Renal cortical epithelial cell (primary cell): ENCODE data around the gene ATP2B2. TPM values are rescaled to one million over a fixed set of nuclear protein-coding genes. Genes with fewer than 3 reads are reported as not detected.

ENCODE experiments used
- DNase-seq: peaks from one replicate; pipeline ENCODE4 v3.0.0-alpha.2; 2011; ENCODE audit warnings: low read depth
- total RNA-seq: library from RNA; depleted of rRNA; stranded (reverse); fragments of >200 nt; gene quantifications from 2 replicates; pipeline ENCODE4 v1.2.3, GENCODE V29; 2014

Gene ATP2B2
- total RNA-seq, 1 donor from 2014 or later = under 0.01 TPM

DNA sequence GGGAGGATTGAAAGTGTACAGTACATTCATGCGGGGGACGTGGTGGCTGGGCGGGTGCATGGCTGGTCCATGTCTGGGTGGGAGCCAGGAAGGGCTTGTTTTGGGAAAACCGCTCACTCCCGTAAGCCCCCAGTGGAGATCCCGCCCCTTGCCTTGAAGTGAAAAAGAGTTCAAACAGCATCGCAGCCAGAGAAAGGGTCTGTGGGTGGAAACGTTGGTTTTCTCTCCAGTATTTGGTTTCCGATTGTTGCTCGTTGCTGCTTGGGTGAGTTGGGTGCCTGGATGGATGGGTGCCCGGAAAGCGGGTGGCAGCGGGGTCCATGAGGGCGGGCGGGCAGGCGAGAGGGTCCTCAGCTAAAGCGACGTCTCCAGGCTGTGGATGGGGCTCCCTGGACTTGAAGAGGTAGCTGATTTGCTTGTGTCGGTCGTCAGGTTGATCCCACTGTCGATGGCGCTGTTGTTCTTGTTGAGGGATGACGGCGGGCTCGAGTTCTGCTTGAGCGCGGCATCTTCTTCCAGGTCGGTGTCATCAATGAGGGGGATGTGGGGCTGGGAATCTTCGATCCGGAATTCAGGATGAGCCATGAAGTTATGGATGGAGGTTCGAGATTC, 176.8 kb downstream of the ATP2B2 start:
- no peak for DNase-seq

DNA sequence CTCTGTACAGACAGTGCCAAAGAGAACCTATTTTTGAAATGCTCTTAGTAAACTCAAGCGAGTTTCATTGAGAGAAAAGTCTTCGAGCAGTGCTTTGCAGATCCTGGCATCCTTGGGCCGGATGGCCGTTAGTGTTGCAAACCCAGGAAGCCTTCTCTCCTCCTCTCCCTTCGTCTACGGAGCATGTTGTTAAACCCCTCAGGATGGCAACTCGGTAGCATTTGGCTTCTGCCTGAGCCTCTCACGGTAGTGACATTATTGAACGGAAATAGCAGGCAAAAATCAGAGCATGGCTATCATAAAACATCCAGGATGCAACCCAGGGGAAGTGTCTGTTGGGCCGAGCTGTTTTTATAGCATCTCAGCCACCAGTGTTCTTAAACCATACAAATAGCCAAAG, 177.8 kb downstream of the ATP2B2 start:
- DNase-seq = no peak

DNA sequence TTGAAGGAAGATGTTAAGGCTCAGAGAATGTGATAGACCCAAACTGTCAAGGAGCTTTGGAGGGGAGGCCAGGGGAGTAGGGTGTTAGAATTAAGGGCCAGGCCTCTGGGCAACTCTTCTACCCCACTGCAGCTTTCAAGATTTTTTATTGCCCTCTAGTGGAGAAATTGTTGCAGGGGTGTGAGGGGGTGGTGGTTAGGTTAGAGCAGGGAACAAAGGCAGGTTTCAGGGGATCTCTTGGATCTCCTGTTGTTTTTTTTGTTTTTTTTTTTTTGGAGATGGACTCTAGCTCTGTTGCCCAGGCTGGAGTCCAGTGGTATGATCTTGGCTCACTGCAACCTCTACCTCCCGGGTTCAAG, 183.1 kb downstream of the ATP2B2 start:
- DNase-seq = no peak

DNA sequence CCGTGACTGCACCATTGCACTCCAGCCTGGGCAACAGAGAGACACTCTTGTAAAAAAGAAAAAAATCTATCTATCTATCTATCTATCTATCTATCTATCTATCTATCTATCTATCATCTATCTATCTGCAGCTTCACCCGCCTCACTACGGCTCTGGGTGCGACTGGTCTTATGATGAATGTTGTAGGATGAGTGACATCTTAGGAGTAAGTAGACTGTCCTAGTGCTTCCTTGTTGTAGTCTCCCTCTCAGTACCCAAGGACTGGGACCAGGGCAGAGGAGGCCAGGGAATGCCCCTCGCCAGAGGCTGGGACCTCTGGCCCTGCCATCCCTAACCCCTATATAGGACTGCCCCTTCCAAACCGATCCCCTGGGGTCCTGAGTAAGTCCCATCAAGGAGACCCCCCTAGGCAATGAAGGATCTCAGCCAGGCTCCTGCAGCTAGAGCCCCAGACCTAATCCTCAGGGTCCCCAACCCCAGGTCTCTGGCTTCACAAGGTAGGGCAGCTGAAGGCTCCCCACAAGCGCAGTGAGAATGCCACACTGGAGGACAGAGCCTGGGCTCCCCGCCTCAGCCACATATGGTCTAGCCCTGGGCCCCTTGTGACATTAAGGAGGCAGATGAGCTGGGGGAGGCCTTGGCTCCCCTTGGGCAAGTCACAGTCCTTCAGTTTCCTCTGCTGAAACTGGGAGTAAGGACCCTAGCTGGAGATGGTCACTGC, 183.6 kb downstream of the ATP2B2 start:
- no peak for DNase-seq

DNA sequence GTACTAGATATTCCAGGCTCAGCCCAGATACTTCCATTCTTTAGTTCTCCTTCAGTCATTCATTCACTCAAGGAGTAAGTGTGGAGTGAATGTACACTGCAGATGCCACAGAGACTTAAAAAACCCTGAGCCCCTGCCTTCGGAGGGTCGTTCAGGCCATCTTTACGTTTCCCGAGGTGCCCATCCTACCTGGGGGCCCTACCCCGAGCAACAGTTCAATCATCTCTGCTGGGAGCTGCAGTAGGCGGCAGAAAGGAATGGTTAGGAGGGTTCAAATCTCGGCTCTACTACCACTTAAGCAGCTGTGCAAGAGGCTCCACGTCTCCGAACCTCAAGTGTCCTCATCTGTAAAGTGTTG, 185.1 kb downstream of the ATP2B2 start:
- peak; percentile 18 for DNase-seq

DNA sequence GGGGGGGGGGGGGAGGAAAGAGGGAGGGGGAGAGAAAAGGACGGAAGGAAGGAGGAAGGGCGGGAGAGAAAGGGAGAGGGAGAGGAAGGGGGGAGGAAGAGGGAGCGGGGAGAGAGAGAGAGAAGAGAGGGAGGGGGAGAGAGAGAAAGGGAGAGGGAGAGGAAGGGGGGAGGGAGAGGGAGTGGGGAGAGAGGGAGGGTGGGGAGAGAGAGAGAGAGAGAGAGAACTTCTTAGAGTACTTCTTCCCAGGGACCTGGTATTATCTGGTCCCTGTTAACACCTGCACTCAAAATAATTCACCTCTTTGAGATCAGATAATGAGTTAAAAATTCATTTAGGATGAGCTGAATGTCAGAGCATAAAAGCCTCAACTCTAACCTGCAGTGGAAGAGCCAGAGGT, 185.6 kb downstream of the ATP2B2 start:
- DNase-seq = no peak

DNA sequence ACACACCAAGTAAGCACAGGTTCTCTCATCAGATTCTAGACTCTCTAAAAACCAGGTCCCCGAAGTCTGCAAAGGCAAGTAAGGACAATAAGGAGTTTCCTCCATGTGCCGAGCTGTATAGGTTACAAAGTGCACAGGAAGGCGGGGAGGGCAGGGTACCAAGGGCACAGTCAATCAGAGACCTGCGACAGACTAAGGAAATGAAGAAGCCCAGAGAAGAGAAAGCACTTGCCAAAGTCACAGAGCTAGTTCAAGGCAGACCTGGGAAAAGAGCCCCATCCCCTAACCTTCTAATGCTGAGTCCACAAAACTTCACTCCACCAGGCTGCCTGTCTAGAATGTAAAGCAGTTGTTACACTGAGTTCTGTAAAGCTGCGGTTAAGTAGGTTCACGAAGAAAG, 186.1 kb downstream of the ATP2B2 start:
- no peak for DNase-seq

DNA sequence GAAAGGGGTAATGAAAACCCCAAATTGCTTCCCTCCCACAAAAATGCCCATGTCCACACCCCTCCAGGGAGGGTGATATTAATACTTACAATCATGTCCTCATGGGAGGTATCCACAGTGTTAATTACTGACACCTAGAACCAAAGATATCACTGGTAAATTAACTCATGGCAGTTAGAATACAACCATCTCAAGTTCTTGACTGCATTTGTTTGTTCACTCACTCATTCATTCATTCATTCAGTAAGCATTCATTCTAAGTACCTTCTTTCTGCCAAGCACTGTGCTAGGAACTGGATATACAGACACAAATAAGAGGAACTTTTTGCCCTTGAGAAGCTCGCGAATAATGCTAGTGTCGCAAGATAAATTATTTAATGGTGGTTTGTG, 187.4 kb downstream of the ATP2B2 start:
- no peak for DNase-seq

DNA sequence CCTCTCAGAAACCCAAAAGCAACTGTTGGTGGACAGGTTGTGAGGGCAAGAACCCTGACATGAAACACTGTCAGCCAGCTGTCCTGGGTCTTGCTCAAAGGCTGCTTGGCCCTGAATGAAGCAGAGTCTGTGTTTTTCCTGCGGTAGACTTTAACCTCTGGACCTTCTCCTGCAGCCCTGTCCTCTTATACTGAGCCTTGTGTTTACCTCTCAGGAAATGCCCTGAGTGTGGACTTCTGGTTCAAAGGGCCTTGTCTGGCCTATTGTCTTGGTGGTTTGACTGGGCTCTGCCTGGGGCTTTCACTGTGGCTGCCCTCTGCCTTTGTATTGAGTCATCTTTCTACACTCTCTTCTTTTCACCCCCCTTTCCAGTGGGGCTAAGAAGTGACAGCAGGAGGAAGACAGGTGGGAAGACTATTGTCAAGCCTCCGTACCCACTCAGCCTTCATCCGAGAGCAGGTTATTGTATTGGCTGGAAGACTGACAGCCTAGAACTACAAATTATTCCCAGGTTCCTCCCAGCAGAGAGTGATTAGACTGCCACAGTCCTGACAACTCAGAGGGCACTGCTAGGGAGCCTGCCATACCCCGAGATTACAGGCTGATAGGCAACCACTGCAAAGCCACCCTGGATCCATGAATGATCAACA, 187.9 kb downstream of the ATP2B2 start:
- peak; percentile 62 for DNase-seq

DNA sequence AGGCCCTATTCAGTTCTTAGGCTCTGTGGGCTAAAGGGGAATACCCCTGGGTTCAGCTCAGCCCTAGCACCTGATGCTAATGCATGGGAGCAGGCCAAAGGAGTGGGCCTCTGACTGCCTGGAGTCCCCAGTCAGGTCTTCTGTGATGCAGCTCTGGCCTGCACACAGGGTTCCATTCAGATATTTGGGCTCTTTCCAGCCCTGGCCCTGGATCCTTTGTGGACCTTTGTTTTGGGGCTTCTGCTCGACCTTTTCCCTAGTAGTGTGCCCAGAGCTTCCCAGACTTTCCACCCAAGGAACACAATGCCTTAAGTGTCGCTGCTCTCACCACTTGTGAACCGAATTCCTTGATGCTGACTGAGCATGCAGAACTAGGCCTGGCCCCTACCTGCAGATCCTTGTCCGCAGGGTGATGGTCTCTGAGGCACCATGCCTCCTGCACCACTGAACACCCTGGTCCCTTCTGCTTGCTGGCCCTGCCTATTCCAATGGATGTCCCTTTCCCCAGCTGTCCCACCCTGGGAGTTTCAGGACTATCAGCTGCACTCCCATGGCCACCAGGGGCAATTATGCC, 189.5 kb downstream of the ATP2B2 start:
- DNase-seq = no peak

DNA sequence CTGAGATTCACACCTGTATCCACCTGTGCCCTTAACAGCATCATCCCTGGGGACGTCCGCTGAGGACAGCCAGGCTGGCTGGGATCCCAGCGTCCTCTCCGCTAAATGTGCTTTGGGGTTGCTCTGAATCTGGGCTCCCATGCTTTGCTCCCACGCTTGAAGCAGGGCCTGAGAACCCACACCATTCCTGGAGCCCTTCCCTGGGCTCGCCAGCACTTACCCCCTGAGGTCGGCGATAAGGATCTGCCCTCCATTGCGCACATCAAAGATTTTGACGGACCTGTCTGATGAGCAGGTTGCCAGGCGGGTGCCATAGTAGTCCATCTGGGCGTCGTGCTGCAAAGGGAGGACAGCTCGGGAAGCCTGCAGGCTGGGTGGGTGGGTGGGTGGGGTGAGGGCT, 190.3 kb downstream of the ATP2B2 start:
- DNase-seq = no peak

DNA sequence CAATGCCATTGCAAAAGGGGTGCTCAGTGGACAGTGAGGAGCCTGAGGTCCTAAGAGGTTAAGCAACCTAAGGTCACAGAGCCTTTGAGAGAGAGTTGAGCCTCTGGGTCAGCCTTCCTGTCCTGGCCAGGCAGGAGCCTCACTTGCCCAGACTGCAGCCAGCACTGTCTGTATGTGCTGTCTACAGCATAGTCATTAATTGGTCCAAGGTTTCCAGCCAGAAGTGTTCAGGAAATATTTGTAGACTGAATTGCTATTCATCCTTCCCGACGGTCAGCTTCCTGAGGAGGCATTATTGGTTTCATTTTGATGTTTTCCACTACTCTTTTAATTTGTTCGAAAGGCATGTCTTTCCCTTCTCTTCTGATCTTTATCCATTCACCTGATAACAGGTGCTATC, 192.5 kb downstream of the ATP2B2 start:
- no peak for DNase-seq

DNA sequence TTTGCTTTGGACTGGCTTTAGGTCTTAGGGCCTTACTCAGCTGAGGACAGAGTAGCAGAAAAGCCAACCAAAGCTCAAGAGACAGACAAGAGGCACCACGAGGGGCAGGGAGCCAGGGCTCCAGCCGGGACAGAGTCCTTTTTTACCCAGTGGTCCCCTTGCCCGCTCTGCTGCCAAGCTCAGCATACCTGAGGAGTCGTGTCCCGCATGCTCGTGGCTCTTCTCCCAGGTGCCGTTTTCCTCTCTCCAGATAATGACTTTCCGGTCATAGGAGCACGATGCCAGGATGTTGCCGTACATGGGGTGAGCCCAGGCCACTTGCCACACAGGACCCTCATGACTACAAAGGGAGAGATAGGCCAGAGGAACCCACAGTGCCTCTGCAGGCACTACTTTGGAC, 193.0 kb downstream of the ATP2B2 start:
- DNase-seq = no peak

DNA sequence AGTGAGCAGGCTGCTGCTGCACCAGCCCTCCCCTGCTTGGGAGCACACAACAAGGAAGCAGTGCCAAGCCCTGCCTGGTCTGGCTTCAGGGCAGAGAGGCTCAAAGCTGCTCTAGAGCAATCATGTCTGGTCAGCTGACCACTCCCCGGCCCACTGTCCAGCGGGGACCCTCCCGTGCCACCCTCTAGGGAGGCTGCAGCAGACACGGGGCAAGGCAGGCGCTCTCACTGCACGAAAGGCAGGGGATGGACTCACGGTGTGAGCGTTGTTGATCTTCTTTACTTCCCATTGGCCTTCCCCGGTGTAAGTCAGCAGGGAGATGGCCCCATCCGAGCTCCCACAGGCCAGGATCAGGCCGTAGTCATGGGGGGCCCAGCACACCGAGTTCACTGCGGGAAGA, 193.7 kb downstream of the ATP2B2 start:
- no peak for DNase-seq

DNA sequence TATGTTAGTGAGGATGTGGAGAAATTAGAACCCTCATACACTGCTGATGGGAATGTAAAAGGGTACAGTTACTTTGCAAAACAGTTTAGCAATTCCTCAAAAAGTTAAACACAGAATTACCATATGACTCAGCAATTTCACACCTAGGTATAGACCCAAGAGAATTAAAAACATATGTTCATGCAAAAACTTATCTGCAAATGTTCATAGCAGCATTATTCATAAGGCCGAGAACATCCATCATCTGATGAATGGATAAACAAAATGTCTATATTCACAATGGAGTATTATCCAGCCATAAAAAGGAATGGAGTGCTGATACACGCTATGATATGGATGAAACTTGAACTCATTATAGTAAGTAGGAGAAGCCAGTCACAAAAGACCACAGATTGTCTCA, 194.8 kb downstream of the ATP2B2 start:
- DNase-seq = no peak

DNA sequence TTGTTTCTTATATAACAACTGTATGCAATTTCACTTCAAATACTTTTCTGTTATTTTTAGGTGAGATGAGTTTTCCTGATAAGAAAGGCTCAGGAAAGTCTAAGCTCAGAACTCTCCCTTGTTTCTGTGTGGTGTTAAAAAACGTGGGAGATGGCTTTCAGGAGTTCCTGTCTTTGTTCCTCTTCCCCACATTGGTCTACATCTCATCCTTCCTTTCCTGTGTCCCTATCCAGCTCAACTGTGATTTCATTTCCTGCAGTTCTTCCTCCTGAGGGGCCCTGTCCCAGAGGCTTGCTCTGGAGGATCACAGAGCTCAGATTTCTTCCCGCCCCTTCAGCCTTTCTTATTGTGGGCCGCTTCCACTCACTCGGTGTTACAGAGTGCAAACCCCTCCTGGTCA, 195.7 kb downstream of the ATP2B2 start:
- DNase-seq = no peak

DNA sequence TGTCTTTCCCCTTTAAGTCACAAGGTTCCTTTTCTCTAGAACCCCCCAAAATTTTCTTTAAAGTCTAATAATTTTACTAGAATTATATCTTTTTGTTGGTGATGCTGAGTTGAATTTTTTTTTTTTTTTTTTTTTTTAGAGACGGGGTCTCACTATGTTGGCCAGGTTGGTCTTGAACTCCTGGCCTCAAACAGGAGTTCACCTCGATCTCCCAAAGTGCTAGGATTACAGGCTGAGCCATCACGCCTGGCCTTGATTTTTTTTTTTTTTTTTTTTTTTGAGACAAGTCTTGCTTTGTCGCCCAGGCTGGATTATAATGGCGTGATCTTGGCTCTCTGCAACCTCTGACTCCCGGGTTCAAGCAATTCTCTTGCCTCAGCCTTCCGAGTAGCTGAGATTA, 196.7 kb downstream of the ATP2B2 start:
- no peak for DNase-seq

DNA sequence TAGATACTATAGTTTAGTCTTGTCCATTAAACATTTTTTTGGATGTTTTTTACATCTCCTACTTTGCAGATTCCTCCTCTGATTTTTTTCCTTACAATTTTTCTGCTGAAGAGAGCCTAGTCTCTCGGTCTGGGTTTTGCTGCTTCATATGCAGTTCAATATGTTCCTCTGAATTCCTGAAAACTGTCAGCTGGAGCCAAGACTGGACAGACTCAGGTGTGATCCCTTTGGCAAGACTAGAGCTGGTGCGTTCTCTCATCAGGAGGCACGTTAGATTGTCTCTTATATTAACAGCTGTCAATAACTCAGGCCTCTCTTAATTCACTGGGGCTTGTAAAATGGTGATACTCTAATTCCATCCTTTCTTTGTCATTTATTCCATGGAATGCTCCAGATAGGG, 199.2 kb downstream of the ATP2B2 start:
- no peak for DNase-seq

DNA sequence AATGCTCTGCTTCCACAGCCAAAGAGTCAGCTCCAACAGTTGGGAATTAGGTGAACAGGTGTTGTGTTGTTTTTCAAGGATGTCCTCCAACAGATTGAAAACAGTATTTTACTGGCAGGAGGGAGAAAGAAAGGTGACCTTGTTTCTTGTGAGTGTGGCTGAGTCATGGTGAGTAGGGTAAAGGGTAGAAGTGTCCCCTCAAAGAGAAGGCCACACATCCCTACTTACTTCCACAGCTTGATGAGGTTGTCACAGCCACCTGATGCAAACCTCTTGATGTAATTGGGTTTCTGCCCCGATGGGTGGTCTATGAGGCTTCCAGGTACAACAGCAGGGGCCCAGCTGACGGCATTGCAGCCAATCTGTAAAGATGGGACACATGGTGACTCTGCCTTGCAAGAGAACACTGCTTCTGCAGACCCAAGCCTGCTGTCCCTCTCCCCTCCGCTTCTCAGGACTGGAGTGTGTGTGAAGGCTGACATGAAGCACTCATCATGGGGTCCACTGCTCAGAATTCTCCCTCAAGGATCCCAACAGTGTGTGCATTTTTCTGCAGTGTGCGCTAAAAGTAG, 200.0 kb downstream of the ATP2B2 start:
- no peak for DNase-seq

DNA sequence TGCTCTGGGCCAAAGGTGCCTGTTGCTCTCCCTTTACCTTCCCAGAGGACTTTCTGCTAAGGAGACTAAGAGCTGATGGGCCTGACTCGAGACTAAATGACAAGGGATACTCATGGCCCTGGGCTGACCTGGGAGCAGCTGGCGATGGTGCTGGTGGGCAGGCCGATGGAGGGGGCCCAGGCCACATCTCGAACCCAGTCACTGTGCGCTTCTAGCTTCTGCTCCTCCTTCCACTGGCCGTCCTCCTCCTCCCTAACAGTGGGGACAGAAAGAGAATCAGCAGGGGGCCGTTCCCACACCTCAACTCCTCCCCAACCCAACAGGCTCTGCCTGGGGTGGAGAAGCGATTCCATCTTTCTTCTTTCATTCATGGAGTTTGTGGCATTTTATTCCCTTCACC, 200.5 kb downstream of the ATP2B2 start:
- DNase-seq = no peak

DNA sequence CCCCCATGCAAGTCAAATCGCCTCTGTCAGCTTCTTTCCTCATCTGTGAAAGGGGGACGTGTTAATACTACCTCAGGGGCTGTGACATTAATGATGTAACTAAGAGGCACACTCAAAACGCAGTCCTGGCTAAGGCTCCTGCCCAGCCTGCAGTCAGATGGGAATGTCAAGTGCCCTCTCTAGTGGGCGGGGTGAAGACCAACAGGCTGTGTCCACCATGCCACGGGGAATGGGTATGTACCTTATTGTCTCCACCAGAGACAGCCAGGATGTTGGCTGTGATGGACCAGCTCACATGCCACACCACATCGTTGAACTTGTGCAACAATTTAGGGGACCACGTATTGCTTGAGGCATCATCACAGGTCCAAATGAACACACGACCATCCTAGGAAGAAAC, 201.6 kb downstream of the ATP2B2 start:
- DNase-seq = no peak

DNA sequence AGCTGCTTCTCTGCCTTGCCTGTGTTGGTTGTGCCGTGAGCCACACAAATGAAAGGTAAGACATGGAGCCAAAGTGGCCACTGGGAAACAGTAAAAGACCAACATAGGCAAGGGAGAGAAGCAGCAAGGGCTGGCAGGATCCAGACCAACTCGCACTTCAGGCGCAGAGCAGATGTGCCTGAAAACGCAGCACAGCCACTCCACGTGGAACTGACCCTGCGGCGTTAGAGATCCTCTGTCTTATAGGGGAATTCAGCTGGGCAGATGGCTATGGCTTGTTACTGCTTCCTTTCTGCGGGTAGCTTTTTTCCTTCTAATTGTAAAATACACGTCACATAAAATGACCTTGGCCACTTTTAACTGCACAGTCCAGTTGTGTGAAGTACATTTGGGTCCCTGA, 202.3 kb downstream of the ATP2B2 start:
- DNase-seq = no peak

DNA sequence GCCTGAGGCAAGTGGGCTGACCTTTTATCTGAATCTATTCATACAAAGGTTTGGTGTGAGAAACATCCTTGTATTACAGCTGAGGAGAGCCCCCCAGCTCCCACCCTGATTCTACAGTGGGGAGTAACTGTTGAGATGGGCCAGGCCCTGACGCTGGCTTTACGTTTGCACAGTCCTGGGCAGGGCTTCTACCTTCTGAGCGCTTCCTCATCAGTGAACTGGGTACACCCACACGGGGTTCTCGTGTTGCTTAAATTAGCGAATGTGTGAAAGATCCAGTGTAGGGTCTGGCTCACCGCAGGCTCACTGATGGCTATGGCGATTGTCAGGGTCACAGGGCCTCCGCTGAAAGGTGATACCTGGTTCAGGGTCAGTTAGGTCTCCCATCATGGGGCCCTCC, 205.3 kb downstream of the ATP2B2 start:
- no peak for DNase-seq
